K562 (cell line): ENCODE measurements around the gene LRRN3. TPM values are rescaled to one million over a fixed set of nuclear protein-coding genes. Genes with fewer than 3 reads are reported as not detected.
A peak's percentile ranks its signal among the peaks of the same experiment; 100 is the strongest.

ENCODE experiments used
- CCAR2 ChIP-seq: fragments of 200-400 bp; formaldehyde crosslinking; IDR thresholded peaks from 2 replicates; pipeline ENCODE4 v1.6.1; 2017; ENCODE audit warnings: mild to moderate bottlenecking, low read depth, low read length
- GMEB1 ChIP-seq: fragments of 250-450 bp; sonication (Bioruptor Pico); IDR thresholded peaks from 2 replicates; pipeline ENCODE4 v1.4.0; 2020; ENCODE audit warnings: mild to moderate bottlenecking
- HEY1 ChIP-seq: fragments of 250-450 bp; sonication (Bioruptor Pico); IDR thresholded peaks from 2 replicates; pipeline ENCODE4 v1.5.0; 2020; ENCODE audit warnings: mild to moderate bottlenecking, moderate library complexity, borderline replicate concordance
- HMBOX1 ChIP-seq: sonication (generic); IDR thresholded peaks from 2 replicates; pipeline ENCODE4 v1.6.1; 2016
- HMGN3 ChIP-seq: IDR thresholded peaks from 2 replicates; pipeline ENCODE4 v1.6.1; 2011; ENCODE audit warnings: borderline replicate concordance, low read depth, mild to moderate bottlenecking, mixed read lengths, low read length; ENCODE audit not compliant: insufficient read length; ENCODE audit errors: extremely low read depth
- HNRNPH1 ChIP-seq: fragments of 200-400 bp; formaldehyde crosslinking; optimal IDR thresholded peaks from 2 replicates; pipeline ENCODE3; 2017; ENCODE audit warnings: low read depth, mild to moderate bottlenecking, low read length, moderate library complexity
- PHF8 ChIP-seq: fragments of 200-600 bp; sonication (generic); IDR thresholded peaks from 2 replicates; pipeline ENCODE4 v1.6.1; 2012; ENCODE audit warnings: mixed run types, mild to moderate bottlenecking, inconsistent platforms, low read length, moderate library complexity, borderline replicate concordance
- SMARCE1 ChIP-seq: fragments of 450-650 bp; IDR thresholded peaks from 2 replicates; pipeline ENCODE4 v1.7.1; 2016; ENCODE audit warnings: mild to moderate bottlenecking
- TCF3 ChIP-seq: sonication (generic); formaldehyde crosslinking; IDR thresholded peaks from 2 replicates; pipeline ENCODE4 v1.4.0; 2020; ENCODE audit warnings: mild to moderate bottlenecking, missing genetic modification reagents
- polyA plus RNA-seq, 8 experiments: library from polyadenylated mRNA; depleted of rRNA in 4 of 8; stranded (reverse) in 5 of 8; unstranded in 3 of 8; fragments of >200 nt; fragmentation: Nextera tagmentation in 2 of 8; fragmentation: Illumina TruSeq in 1 of 8; extraction: Ambion mirVana in 2 of 8; extraction: Trizol in 1 of 8; gene quantifications; 2 replicates each; pipeline versions ENCODE4 v1.2.1 to v1.2.3, GENCODE V29; 2011 to 2014; ENCODE audit warnings: inconsistent platforms in 1 of 8, missing spikeins in 1 of 8
- total RNA-seq, 7 experiments: library from RNA; depleted of rRNA in 6 of 7; stranded (reverse); fragments of >200 nt in 6 of 7; fragmentation: Illumina TruSeq in 2 of 7; extraction: Trizol in 2 of 7; gene quantifications; 2 replicates each; pipeline versions ENCODE4 v1.2.1 to v1.2.3, GENCODE V29; 2011 to 2021; ENCODE audit warnings: low replicate concordance in 1 of 7
- TF ChIP-seq, protein P1 (sequence below): fragments of 450-650 bp; conservative IDR thresholded peaks from 2 replicates; pipeline ENCODE4 v1.6.1; 2016; ENCODE audit warnings: missing genetic modification characterization, low read depth, mild to moderate bottlenecking, missing compliant biosample characterization, moderate library complexity

The LRRN3 gene
- total and polyA plus RNA-seq, 9 of the 15 experiments (the other 6 are each of a cell fraction or from before 2014, with no cell fraction given) = 0.05 to 1.00 (median 0.20) TPM; not detected in 1

GRCh38 chr7:111074748-111075146, 16.2 kb upstream of the LRRN3 start (continued):
- no peak for TF ChIP-seq HMGN3
- no peak for TF ChIP-seq HMBOX1
- TF ChIP-seq CCAR2 = no peak
- TF ChIP-seq, protein P1, sequence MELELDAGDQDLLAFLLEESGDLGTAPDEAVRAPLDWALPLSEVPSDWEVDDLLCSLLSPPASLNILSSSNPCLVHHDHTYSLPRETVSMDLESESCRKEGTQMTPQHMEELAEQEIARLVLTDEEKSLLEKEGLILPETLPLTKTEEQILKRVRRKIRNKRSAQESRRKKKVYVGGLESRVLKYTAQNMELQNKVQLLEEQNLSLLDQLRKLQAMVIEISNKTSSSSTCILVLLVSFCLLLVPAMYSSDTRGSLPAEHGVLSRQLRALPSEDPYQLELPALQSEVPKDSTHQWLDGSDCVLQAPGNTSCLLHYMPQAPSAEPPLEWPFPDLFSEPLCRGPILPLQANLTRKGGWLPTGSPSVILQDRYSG (tag) = no peak
- TF ChIP-seq PHF8 = no peak
- TF ChIP-seq HNRNPH1 = no peak
- peak; percentile 79 for TF ChIP-seq TCF3 (CRISPR knock-in tag)
- no peak for TF ChIP-seq GMEB1 (CRISPR knock-in tag)
- no peak for TF ChIP-seq HEY1 (CRISPR knock-in tag)
- TF ChIP-seq SMARCE1 = peak; percentile 79; the same call in 1 of the 2 replicates
